Mammary epithelial cell (primary cell): Measurements from ENCODE around the gene CRELD1.

Source experiments
- CTCF ChIP-seq, 2 donors: IDR thresholded peaks in 1 of 2; conservative IDR thresholded peaks in 1 of 2; 2 replicates each; pipeline ENCODE4 v1.5.1; 2011 to 2012; ENCODE audit warnings: inconsistent platforms in 2 of 2, low read length in 2 of 2, mild to moderate bottlenecking in 2 of 2, control low read depth in 1 of 2, low read depth in 1 of 2; ENCODE audit not compliant: insufficient read depth in 1 of 2; ENCODE audit errors: extremely low read depth in 1 of 2
- EZH2 ChIP-seq: IDR thresholded peaks from 2 replicates; pipeline ENCODE4 v1.6.1; 2012; ENCODE audit warnings: low read length, inconsistent platforms, borderline replicate concordance

- no peak for TF ChIP-seq CTCF (conservative IDR thresholded peaks at IDR 0.05 in 1 of 2, IDR thresholded peaks at IDR 0.05 in 1 of 2; ENCODE audit: extremely low read depth in 1 of 2, insufficient read depth in 1 of 2, low read depth in 1 of 2, low read length in 2 of 2)
- TF ChIP-seq EZH2: no peak
Observed at GRCh38 chr3:9949115-9949514, 15.5 kb downstream of the CRELD1 start.
